NCI-H2081 treated with DMSO at 0.1 percent for 48 hours (cell line): Measurements from ENCODE around the gene FAM131C.
"Not testable (repeated sequence)": the region's sequence is repeated elsewhere in the genome, so short reads cannot be mapped to it uniquely, and the experiment has no call there.

Experiments
- DNase-seq: peaks from one replicate; lab custom pipeline; 2025; lab: John Stamatoyannopoulos, UW

Gene FAM131C

DNA sequence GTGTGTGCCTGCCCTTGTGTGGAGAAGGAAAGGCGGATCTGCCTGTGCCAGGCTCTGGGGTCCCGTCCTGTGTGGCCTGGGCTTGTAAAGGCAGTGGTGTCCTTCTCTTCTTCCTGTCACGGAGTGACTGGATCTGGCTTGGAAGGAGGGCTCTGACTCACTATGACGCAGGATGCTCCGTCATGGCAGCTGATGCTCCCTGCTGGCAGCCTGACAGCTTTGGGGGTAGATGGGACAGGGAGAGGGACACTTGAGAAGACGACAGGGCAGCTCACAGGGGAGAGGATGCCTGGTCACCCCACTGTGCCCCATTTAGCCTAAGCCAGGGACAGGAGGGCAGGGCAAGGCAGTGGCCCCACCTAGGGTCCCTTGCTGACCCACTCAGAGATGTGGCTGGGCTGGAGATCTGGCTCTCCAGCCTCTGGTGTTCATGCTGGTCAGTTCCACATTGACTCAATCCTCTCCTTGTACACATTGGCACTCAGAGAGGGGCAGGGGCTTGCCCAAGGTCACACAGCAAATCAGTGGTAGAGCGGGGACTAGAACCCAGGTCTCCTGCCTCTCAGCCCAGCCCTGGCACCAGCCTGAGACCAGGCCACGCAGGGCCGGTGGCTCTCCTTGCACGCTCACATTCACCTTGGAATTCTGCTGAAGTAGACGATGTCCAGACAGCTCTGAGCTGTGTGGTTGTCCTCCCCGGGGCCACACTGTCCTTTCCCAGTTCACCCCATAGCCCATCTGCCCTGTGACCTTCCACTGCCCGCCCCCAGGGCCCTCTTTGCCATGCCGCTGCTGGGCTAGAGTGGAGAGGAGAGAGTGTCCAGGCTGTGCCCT, 2.8 kb upstream of the FAM131C start:
- DNase-seq: no peak

DNA sequence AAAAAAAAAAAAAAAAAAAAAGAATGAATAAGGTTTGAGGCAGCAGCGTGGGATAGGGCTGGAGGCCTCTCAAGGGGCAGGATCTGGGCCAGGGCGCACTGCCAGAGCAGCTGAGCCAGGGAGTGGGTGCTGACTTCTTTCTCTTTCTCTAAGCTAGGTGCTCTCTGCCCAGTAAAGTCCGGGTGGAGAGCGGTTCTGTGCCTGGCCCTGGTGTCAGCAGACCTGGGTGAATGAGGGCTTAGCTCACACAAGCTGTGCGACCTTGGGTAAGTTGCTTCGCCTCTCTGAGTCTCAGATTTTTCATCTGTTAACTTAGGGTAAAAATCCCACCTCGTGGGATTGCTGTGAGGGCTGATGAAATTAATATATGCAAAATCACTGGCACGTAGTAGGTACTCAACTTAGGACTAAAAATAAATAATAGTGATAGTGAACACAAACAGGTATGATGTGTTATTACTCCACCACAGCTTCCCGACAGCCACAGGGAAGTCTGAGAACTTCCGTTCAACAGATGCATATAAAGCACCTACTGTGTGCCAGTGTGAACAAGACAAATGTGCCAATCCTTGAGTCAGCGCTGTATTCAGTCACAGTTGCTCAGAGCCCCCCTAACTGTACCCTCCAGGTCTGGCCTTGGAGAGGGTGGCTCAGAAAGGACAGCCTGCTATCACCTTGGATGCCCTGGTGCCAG, 2.0 kb upstream of the FAM131C start:
- DNase-seq: no peak

DNA sequence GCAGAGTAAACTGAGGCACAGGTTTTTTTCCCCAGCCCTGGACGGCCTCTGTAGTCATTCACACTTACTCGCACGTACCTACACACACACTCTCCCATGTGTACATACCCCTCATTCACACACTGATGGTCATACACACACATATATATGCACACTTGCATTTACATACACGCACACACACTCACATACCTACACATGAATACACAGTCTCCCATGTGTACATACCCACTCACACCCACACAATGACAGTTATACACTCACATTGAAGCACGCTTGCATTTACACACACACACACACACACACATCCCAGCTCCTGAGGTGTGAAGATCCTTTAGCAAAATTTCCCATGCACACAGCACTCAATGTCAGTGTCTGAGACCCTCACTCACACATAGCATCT, 766 bp upstream of the FAM131C start:
- no peak for DNase-seq

DNA sequence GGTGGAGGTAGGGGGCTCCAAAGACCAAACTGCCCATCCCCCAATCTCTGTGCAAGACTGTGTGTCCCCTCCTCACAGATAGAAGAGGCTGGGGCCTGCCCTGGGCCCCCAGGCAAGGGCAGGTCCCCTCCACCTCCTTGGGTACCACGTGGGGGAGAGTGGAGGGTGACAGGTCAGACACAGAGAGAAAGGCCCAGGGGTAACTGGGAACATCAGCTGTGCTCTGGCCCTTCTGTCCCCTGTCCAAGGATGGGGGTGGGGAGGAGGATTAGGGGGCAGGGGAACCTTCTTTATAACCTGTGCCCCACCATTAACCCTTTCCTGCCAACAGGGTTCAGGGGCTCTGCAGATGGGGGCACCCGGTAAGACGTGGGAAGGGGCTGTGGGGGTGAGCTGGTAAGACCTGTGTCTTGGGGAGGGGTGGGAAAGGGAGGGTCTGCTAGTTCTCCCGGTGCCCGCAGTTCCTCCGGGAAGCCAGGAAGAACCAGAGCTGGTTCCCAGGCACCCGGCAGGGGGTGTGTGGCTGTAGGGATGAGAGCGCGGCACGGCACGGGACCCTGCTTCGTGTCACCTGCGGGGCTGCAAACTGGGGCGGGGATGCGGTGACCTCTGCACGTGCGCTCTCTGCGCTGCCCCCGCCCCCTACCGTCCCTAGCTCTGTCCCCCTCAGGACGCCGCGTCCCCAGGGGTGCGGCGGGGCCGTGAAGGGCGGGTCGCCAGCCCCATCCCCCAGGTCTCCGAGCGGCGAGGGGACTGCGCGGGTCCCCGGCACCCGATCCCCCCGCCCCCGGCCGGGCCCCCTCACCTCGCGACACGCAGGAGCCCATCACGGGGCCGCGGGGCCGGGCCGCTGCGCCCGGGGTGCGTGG, 601 bp downstream of the FAM131C start:
- DNase-seq: no peak

DNA sequence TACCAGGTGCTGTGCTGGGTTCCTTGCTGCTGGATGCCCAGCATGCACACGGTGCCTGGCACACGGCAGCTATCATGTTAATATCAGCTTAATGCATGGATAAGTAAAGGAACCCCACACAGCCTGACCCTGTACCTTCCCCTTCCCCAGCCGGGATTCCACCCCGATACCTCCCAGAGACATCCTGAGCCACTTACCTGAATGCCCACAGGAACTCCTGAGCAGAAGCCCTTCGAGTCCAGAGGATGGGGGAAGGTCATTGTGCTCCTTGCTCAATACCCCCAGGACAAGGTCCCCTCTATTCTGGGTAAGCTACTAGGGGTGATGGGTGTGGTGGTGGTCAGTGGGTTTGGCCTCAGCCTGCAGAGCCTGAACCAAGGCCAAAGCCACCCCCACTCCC, 1.4 kb downstream of the FAM131C start:
- no peak for DNase-seq

DNA sequence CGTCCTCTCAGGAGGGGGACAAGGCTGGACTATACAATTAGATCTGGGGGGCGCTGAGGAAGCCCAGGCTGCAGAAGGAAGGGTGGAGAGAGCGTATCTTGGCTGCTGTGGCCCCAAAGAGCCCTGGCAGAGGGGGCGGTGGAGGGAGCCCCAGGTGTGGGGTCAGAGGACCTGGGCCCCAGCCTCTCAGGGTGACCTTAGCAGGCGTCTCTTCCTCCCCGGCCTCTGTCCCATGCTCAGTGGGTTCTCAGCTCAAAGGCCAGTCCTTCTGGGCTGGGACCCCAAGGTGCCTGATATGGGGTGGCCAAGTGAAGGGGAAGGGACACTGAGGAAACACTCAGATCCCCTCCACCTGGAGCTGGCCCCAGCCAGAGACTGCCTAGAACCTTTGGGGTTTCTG, 1.8 kb downstream of the FAM131C start:
- DNase-seq: no peak

DNA sequence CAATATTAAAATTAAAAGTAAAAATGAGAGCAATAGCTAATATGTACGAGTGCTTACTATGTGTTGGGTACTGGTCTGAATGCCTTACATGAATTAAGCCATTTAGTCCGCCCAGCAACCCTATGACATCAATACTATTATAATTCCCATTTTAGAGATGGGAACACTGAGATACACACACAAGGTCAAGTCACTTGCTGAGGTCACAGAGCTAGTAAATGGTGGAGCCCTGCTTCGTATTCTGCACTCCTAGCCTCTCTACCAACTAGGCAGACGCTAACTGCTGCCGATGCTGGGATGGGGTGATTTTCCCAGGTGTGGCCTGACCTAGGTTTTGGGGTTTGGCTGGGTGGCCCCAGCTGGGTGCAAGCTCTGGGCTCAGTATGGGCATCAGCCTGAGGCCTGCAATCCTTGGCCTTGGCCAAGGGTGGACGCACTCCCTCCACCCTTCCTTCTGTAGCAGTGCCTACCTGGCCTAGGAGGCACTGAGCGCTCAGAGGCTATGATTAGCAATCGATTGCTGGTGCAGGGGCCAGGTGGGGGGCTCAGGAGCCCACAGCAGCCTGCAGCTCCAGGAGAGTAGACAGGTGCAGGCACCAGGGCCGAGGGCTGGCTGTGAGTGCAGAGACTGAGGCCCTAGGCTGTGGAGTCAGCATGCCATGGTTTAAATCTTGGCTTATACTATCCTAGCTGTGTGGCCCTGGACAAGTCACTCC, 2.7 kb downstream of the FAM131C start:
- no peak for DNase-seq

DNA sequence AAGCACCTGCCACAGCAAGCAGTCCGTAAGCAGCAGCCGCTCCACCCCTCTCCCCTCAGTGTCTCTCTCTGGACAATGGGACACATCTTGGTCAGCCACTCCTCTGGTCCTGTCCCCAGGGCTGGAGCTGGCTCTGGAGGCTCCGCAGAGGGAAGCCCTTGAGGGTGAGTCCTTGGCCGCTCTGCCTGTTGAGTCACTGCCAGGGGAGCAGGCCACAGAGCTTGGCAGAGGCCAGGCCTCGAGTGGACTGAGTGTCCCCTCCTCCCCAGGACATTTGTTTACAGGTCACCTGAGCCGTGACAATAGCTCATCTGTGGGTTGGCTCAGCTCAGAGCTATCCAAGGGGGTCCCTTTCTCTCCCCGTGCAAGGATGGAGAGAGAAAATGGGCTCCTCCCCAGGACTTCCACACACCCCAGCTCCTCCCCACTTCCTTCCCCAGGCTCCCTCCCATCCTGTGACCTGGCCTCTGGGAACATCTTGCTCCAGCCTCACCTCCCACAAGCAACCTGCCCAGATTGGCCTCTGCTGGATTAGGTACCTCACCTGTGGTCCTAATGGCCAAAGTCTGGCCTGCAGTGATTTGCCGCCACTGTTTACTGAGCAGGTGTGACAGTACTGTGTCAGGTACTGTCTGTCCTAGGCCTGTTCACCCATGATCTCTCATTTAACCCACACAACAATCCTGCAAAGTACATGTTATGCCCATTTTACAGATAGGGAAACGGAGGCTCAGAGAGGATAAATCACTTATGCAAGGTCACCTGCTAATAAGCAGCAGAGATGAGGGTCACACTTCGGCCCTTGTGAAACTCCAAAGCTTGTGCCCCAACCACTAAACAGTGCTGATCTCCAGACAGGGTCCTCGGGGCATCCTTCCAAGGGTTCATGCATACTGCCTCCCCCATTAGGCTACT, 4.8 kb downstream of the FAM131C start:
- DNase-seq: no peak

DNA sequence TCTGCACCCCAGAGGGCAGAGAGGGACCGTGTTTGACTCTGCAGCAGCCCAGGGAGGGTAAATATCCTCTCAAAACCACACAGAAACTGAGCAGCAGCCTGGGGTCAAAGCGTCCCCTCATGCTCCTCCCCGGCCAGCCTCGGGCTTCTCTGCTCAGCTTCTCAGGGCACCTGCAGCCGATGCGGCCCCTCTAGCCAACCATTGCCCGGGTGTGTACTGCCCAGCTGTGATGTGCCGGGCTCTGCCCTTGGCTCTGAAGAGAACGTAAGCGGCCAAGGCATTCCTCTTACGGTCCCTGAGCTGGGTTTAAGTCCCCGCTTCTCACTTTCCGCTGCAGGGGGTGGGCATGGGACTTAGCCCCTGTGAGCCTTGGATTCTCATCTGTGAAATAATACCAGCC, 5.5 kb downstream of the FAM131C start:
- DNase-seq: no peak

DNA sequence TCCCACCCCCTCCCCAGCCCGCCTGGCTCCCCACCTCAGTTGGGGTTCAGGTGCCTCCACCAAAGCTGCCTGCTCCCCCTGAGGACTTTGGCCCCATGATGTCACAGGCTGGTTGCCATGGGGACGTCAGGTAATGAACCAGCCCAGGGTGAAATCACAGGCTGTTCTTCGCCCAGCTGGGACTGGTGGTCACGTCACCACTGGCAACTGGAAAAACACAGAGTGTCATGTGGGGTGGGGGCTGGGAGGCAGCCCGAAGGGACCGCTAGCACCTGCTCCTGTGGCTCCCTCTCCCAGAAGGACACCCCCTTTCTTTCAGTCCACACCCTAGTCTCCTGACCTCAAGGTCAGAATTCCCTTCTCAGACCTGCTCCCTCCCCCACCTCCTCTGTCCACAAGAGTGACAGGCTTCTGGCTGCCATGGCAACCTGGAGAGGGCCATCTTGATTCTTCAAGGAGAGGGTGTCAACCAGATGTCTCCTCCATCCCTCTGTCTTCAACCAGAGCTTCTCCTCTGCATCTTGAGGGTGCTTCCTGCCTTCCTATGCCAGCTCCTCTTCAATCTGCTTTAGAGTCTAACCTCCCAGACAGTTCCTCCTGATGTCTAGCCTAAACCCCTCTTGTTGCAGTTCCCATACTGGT, 6.2 kb downstream of the FAM131C start:
- DNase-seq: no peak

DNA sequence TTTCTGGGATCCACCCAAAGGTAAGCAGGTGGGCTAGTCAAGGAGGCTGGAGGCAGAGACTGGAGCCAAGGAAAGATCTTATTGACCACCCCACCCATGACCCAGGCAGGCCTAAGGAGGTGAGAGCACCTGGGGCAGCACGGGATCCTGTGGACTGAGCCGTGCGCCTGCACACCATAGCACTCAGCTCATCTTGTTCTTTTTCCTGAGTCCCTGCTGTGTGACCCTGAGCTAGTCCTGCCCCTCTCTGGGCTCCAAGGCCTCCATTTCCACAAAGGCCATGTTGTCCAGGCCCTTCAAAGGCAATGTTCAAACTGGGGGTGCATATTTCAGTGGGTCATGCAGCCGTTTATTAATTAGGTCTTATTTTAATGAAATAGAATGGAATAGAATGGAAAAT, 7.2 kb downstream of the FAM131C start:
- no peak for DNase-seq

DNA sequence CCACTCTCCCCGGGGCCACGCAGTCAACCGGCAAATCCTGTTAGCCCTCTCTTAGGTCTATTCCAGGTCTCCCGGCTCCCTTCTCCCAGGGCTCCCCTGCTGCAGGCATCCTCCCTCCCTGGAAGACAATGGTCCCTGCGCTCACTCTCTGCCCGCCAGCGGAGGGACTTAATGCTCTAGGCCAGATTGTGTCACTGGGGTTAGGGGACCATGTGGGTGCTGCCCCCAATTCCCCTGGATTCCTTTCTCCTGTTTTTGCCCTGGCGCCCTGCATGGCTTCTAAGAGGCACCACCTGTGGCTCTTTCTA, 8.2 kb downstream of the FAM131C start:
- DNase-seq: no peak

DNA sequence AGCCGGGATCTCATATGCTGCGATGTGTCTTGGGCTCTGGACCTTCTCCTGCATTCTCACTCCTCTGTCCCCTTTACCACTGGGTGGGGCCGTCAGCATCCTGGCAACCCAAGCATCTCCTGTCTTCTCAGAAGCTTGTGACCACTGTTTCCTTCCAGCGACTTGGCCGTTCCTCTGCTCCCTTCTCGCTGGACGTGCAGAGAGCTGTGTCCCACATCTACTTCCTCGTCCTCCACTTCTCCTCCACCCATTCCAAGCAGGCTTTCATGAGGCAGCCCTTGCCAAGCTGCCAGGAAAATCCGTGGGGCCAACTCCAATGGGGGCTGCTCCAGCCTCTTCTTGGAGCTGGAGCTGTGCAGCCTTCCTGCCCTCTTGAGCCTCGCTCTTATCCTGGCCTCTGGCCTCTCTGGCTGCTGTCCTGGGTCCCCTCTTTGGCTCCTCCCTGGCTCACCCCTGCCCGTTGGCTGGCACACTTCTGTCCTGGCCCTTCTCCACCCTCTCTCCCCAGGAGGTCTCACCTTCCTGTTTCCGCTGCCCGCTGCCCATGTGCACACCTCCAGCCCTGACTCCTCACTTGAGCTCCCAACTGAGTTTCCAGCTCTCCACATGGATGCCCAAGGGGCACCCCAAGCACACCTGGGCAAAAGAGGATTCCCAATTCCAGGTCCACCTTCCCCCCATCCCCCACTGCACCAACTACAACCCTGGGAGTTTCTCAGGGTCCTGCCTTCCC, 8.7 kb downstream of the FAM131C start:
- DNase-seq: no peak

DNA sequence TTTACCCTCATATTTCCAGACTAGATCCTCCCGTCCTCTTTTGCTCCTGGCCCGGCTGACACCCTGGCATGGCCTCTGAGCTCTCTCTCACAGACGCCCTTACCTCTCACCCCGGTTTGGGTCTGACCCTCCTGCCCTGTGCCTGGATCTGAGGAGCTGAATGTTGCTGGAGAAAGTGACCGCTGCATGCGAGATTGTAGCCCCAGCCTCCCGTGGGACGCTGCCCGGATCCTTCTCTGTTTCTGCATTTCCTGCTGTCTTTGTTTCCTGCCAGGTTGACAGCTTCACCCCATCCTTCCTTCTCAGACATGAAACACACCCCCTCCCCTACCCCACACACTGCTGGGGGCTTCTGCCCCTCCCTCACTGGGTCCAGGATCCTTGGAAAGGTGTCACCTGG, 9.5 kb downstream of the FAM131C start:
- no peak for DNase-seq

DNA sequence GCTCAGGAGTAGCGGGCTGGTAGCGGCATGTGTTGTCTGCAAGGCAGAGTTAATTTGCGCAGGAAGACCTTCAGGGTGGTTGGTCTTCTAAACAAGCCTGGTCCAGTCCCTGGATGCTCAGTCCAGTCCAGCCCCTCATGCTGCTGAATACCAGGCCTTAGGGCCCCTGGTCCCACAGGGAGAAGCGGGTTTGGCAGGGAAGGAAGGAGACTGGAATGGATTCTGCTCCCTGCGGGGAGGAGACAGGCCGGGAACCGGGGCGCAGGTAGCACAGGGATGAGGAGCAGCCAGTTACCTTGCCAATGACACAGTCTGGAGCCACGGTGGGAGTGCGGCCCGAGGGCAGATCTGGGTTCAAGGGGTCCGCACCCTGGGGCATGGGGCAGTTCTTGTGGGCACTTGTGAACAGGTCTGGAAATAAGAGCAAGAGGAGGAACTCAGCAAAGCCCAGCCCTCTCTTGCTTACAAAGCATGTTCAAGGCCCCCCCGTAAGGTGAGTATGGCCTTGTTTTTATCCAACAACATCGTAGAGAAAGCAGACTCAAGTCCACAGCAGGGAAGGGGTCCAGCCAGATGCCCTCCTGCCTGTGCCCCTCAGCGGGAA, 10.1 kb downstream of the FAM131C start:
- no peak for DNase-seq

DNA sequence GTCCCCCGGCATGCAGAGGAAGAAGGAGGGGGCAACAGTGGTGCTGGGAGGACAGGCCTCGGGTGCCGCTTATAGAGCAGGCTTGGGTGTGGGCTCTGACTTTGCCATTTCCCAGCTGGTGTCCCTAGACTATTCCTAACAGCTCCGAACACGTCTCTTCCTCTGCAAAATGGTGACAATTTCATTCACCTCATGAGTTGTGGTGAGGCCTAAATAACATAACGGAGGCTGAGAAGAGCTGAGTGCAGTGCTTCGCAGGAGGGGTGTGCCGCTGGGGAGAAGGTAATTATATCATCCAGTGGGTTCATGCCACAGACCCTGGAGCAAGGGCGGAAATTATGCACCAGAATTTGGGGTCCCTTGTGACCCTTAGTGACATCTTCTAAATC, 10.8 kb downstream of the FAM131C start:
- not testable (repeated sequence) for DNase-seq

DNA sequence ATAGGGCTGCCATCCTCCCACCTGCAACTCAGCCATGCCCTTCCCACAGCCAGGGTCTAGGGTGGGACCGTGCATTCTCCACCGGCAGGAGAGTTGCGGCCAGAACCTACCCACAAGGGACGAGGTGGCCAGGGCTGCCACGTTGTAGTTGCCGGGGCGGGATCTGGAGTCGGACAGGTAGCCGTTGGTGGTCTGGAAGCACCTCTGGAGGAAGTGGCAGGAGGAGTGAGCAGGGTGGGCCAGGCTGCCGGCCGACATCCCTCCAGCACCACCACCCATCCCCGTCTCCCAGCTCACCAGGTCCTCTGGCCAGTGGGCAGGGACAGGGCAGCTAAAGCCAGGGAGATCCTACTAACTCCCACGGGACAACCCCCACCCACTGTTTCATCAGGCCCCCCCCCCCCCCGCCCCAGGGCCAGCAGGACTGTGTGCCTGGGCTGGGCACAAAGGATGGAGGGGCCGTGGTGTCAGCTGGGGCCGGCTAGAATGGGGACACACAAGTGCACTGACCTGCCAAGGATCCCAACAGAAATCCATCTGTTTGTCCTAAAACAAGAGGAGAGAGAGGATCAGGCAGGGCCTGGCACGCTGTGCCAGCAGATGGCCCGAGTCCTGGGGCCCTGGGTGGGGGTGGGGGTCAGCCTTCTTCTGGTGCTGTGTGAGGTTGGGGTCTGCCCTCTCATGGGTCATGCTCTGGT, 11.3 kb downstream of the FAM131C start:
- DNase-seq: not testable (repeated sequence)

DNA sequence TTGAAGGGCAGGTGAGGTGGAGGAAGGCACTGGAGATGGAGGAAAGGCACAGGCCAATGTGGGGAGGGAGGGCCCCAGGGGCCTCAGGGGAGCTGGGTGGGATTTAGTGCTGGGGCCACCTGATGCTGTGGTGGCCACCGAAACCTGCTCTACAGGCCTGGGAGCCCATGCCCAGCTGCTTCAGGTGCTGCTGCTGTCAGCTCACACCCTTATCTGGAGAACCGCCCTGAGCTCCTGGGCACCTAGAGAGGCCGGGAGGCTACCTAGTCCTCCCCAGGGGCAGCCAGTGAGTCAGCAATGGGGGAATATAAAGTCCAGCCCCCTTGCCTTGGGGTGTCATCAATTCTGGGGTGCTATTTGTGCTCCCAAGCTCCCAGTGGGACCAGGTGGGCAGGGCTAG, 12.2 kb downstream of the FAM131C start:
- DNase-seq: no peak
